ENCODE data around the gene RPS2.
"Not testable (repeated sequence)": the region's sequence is repeated elsewhere in the genome, so short reads cannot be mapped to it uniquely, and the experiment has no call there.

The RPS2 gene

GRCh38 chr16:1964506-1965395 is at the start of gene RPS2:
Gene RPS2 (minus strand): TSS chr16:1964826. CDS start chr16:1964625, 201 bp downstream.
- DNase-seq = peak; percentile 99

- no peak for DNase-seq
These were observed 48.9 kb upstream of the RPS2 start for GRCh38 chr16:2013527-2013926.

- DNase-seq = not testable (repeated sequence)
These were observed 47.1 kb upstream of the RPS2 start for GRCh38 chr16:2011726-2012125.

DNA sequence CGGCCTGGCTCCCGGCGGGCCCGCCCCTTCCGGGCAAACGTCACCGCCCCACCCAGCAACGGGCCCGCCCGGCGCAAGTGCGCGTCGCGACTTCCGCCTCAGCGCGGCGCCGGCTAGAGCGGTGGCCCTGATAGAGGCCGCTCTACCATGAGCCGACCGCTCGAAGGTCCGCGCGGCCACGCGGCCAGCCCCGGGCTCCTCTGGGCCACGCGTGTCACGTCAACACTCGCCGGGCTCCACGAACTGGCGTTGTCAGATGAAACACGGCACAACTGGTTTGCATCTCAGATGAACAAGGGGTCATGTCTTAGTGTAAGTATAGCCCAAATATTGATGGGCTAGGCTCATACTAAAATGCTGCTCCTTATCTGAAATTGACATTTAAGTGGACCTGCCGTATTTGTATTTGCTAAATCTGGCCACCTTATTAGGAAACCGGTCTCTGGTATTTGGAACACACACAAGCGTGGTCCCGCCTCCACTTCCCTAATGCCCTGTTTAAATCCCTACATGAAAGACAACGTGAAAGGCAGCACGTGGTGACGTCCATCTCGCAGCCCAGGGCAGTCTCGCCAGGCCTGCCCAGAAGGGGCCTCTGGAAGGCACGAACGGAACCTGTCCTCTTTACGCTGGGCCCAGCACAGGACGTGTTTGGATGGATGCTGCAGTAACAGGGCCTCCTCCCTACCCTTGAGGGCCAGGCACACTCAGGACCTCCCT is 45.3 kb upstream of the RPS2 start, which contains the start of gene ZNF598:
Gene ZNF598, minus strand, starts transcription at position 31 of the 720 bp plus-strand sequence.
- peak; percentile 85 for DNase-seq

DNA sequence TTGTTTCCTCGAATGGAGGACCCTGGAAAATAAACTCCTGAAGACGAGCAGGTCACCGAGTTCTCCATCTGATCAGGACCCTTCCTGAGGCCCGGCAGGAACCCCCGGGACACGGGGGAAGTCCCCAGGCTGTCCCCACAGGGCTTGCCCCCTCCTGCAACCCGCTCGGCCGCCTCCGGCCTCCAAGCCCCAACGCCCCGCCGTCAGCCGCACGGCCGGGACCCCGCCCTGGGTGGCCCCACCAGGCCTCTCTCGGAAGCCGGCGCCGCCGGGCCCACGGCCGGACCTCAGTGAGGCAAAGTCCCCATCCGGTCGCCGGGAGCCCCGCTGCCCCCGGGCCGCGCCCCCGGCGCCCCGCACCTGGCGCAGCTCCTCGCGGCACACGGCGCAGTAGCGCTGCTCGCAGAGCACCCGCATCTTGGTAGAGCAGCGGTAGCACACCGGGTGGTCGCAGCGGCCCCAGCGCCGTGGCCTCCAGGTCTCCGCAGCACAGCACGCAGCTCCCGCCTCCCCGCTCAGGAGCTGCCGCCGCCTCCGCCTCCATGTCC is 44.6 kb upstream of the RPS2 start:
- DNase-seq = no peak

GRCh38 chr16:2008631-2009163 is 44.1 kb upstream of the RPS2 start:
- peak; percentile 47 for DNase-seq

DNA sequence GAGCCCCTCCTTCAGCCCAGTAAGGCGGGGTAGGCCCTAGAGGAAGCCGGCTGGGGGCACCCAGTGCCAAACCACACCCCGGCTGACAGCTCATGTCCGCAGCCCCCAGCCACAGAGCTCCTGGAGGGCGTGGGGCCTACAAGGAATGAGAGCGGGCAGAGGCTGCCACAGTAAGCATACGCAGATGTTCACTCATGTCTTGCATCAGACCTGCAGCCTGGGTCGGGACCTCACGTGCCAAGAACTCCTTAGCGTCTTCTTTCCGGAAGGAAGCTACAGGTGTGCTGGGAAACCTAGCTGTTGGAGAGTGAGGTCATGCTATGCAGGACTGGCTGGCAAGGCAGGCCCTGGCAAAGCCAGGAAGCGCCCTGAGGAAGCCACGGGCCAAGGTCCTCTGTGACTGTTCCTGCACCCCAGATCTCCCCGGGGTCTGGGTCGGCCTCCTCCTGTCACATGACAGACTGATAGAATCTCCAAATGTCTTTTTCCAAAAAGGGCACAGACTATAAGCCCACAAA is 43.4 kb upstream of the RPS2 start:
- peak; percentile 55 for DNase-seq

DNA sequence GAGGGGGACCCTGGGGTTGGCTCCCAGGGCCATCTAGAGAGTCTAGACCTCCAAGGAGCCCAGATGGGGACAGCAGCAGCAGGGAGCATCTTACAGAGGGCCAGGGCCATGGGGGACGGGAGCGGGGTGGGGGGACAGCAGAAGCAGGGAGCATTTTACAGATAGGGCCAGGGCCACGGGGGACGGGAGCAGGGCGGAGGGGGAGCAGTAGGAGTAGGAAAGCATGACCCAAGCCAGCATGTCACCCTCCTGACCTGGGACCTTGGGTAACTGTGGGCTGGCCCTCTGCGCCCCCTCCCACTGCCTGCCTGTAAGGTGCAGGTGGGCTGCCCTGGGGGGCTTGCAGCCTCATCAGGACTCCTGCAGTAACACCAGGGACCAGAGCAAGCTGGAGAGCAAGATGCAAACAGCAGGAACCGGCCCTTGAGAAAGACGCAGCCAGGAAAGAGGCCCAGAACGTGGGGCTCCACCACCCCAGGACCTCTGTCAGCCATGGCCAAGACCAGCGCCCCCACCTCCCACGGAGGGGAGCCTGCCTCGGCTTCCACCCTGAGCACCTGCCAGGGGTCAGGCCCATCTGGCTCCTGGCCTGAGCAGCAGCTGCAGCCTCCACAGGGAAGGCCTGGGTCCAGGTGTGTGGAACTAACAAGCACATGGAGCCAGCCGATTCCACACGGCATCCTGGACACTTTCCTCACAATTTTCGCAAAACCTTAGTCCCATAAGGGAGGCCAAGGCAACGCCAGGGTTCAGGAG is 42.6 kb upstream of the RPS2 start:
- DNase-seq = no peak

- no peak for DNase-seq
These were observed 41.7 kb upstream of the RPS2 start for GRCh38 chr16:2006317-2006716.

DNA sequence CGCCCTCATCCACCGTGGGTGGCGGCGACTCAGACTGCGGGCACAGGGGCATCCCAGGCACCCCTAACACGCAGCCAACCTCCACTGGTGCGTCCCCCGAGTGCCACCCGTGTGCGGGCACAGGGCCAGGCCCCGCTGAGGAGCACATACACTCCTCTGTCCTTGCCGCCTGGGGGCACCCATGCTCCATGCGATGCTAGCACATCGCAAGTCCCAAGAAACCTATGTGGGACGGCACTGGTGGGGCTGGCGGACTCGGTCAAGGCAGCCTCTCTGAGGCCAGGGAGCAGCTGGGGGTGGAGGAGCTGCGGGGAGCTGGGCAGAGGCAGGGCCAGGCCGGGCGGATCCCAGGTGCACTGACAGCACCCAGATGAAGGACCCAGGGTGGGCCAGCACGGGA is 41.0 kb upstream of the RPS2 start:
- DNase-seq = no peak

- no peak for DNase-seq
These were observed 40.3 kb upstream of the RPS2 start for GRCh38 chr16:2004795-2005517.

- peak; percentile 91 for DNase-seq
These were observed 39.4 kb upstream of the RPS2 start for GRCh38 chr16:2003827-2004641.

GRCh38 chr16:2003231-2003826 is 38.7 kb upstream of the RPS2 start:
- DNase-seq = no peak

DNA sequence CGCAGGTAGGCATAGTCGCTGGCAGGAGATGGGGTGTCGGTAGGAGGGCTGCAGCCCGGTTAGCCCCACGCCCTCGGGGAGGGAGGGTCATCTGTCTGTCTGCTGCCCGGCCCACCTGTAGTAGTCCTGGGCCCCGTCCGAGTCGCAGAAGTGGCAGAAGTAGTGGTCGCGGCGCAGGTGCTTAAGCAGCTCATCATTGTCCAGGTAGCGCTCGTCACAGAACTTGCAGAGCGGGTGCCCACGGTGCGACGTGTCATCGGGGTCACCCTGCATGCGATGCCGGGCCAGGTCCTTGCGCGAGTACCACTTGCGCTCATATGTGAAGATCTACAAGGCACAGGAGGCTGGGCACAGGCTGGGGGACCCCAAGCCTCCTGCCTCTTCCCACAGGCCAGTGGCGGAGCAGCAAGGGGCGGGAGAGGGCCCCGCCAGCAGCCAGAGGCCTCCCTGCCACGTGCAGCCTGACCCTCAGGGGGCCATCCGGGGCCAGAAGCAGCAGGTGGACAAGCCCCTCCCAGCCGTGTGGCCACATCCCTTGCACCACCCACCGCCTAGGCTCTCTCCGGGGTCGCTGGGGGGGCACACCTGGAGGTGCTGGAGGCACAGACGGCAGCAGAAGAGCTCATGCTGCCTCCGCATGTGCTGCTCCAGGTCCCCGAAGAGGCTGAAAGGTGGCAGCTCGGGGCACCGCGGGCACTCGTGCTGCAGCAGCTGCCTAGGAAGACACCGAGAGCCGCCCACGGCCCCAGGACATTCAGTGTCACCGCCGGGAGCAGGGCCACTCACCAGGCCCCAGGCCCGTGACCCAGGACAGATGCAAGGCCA is 38.0 kb upstream of the RPS2 start:
- DNase-seq = no peak

DNA sequence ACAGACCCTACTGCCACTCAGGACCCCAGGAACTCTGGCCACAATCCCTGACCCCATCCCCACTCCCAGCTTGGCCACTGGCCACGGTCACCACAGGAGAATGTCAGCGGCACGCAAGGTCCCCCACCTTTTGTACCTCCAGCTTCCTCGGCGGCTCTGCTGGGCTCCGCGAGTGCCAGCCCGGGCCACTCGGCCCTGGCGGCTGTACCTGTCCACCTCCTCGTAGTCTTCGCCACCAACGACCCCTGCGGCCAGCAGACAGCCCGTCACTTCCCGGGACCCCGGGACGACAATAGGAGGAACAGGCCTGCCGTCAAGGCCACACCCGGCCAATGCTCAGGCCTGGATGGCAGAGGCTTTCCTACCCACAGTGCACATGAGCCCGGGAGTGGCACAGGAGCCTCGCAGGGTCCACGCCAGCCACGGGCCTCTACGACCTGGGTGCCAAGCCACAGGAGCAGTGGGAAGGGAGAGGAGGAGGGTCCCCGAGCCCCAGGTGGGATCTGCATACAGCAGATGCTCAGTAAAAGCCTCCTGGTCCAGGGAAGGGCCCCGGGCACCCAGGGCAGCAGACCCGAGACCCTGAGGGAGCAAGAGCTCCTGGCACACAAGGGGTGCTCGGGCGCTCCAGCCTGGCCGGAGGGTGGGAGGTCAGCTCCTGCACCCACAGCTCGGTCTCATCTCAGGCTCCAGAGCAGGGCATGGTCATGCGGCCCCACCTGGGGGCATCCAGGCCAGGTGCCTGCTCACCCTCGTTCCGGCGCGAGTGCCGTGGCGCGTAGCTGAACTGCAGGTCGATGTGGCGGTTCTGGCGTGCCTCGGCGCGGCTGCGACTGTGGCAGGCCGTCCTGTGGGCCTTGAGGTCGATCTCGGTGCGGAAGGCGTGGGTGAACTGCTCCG is 37.1 kb upstream of the RPS2 start:
- DNase-seq = no peak

DNA sequence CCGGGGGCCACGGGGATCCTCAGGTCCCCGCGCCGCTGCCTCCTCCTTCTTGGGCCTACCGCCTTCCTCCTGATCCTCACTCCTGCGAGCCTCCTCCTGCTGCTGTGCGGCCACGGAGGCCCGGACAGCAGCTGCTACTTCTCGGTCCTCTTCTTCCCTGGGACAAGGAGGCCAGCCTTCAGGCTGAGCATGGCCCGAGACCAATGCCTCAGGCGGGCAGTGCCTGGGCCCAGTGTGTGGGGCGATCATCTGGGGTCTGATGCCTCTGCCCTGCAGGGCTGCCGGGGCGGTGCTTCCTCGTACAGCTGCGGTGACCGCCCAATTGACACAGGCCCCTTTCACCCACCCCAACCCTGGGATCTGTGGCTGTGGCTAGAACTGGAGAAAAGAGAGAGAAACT is 36.4 kb upstream of the RPS2 start:
- DNase-seq = no peak

GRCh38 chr16:1999866-2000514 is 35.4 kb upstream of the RPS2 start:
- no peak for DNase-seq
